ENCODE results near the gene ITPR3. TPM values are rescaled to one million over a fixed set of nuclear protein-coding genes. Genes with fewer than 3 reads are reported as not detected.

ITPR3 gene
- total RNA-seq, 3 donors from 2014 or later, result 60.2 to 111 (median 103) TPM

DNA sequence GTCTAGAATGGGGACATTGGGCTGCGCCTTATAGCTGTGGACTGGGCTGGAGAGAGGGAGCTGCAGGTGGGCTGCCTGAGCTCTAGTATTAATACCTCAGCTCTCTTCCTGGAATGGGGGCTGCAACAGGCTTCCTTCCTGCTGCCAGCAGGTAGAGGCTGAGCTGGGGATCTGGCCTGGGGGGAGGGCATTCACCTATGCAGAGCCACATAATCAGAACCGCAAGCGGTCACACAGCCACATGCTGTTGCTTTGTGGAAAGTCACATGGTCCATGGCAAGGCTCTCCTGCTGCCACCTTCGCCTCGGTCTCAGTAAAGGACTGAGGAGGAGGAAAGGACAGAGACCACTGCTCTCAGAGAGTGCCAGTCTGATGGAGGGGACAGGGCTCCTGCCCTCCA, 35.7 kb downstream of the ITPR3 start:
- Histone ChIP-seq H3K9me3 (no peaks in the 10 kb centered on the region), H3K36me3 (ENCODE audit: low read depth) (peaks cover 3% of the 10 kb centered on the region), H3K4me1 (ENCODE audit: low read depth) (no peaks in the 10 kb centered on the region), H3K4me3 (no peak overlapping the region)
- ATAC-seq (no peak), DNase-seq (no peak)
- intact Hi-C loops (cut with DNase I, micrococcal nuclease), result no loop called here
- TF ChIP-seq, protein P1, sequence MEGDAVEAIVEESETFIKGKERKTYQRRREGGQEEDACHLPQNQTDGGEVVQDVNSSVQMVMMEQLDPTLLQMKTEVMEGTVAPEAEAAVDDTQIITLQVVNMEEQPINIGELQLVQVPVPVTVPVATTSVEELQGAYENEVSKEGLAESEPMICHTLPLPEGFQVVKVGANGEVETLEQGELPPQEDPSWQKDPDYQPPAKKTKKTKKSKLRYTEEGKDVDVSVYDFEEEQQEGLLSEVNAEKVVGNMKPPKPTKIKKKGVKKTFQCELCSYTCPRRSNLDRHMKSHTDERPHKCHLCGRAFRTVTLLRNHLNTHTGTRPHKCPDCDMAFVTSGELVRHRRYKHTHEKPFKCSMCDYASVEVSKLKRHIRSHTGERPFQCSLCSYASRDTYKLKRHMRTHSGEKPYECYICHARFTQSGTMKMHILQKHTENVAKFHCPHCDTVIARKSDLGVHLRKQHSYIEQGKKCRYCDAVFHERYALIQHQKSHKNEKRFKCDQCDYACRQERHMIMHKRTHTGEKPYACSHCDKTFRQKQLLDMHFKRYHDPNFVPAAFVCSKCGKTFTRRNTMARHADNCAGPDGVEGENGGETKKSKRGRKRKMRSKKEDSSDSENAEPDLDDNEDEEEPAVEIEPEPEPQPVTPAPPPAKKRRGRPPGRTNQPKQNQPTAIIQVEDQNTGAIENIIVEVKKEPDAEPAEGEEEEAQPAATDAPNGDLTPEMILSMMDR (IDR thresholded peaks at IDR 0.05), result no peak

DNA sequence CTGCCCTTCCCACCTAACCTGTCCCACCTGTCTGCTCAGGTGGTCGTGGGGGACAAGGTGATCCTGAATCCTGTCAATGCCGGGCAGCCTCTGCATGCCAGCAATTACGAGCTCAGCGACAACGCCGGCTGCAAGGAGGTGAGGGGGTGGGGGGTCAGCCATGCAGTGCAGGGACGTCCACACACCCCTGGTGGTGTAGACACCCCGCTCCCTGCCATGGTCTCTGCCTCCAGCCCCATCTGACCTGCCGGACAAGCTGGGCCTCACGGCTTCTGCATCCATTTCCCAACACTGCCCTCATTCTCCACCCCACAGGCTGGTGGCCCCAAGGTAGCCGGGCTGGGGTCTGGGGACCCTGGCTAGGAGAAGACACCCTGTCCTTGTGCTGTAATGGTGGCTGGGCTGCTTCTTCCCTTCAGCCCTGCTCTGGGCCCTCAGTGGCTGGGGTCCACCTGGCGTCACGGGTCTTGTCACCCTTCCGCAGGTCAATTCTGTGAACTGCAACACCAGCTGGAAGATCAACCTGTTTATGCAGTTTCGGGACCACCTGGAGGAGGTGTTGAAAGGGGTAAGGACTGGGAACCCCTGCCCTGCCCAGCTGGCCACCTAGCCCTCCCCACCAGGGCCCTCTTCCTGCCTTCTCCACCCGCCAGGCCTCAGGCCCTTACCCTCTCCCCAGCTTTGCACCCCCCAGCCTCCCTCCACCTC, 38.0 kb downstream of the ITPR3 start:
- H3K4me1 ChIP-seq (ENCODE audit: low read depth), result no peaks in the 10 kb centered on the region
- DNase-seq (no peak), ATAC-seq (no peak)
- H3K4me3 ChIP-seq, result no peak overlapping the region
- H3K9me3 ChIP-seq, result no peaks in the 10 kb centered on the region
- peaks cover 3% of the 10 kb centered on the region for H3K36me3 ChIP-seq (ENCODE audit: low read depth)
- intact Hi-C loops (cut with DNase I, micrococcal nuclease), result no loop called here
- TF ChIP-seq, protein P1 (IDR thresholded peaks at IDR 0.05), result no peak

DNA sequence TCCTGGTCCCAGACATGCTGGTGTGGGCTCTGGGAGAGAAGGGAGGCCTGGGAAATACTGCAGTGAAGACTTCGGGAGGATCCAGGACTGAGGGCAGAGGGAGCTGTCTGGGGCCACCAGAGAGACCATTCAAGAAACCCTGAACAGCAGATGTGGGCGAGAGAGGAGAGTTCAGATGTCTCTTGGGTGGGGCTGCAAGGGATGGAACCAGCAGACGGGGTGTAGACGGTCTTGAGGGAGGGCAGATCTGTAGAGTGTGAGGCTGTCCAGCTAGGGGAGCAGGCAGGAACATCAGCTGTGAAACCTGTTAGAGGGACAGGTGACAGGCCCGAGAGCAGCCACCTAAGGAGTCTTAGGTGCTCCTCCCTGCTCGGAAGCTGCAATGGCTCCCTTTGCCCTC, 38.9 kb downstream of the ITPR3 start:
- intact Hi-C loops (cut with DNase I, micrococcal nuclease), result no loop called here
- TF ChIP-seq, protein P1 (IDR thresholded peaks at IDR 0.05), result no peak
- Histone ChIP-seq H3K4me1 (ENCODE audit: low read depth) (no peaks in the 10 kb centered on the region), H3K9me3 (no peaks in the 10 kb centered on the region), H3K4me3 (no peak overlapping the region), H3K36me3 (ENCODE audit: low read depth) (peaks cover 3% of the 10 kb centered on the region)
- no peak for DNase-seq
- no peak for ATAC-seq

DNA sequence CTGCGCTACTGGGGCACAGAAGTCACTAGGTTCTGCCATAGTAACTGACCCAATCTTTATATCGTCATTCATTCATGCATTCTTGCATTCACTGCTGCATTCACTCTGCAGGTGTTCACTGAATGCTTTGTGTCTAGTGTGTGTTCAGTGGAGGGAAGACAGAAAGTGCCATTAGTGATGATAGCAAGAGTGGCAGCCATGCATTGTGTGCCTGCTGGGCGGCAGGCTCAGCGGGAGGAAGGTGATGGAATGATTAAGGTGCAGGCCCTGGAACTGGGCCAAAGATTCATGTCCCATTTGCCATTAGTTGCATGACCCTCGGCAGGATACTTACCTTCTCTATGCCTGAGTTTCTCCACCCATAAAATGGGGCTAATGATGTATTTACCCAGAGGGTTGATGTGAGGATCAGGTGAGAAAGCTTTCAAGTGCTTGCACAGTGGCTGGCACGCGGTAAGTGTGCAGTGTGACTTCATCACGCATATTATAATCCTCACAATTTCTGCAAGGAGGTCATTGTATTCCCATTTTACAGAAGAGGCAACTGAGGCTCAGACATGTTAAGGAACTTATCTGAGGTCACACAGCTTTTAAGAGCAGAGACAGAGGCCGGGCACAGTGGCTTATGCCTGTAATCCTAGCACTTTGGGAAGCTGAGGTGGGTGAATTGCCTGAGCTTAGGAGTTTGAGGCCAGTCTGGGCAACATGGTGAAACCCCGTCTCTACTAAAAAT, 40.1 kb downstream of the ITPR3 start:
- H3K4me3 ChIP-seq, result no peak overlapping the region
- DNase-seq (no peak), ATAC-seq (no peak)
- intact Hi-C loops (cut with DNase I, micrococcal nuclease), result no loop called here
- no peaks in the 10 kb centered on the region for H3K9me3 ChIP-seq
- no peaks in the 10 kb centered on the region for H3K4me1 ChIP-seq (ENCODE audit: low read depth)
- peaks cover 2% of the 10 kb centered on the region for H3K36me3 ChIP-seq (ENCODE audit: low read depth)
- TF ChIP-seq, protein P1 (IDR thresholded peaks at IDR 0.05), result no peak

DNA sequence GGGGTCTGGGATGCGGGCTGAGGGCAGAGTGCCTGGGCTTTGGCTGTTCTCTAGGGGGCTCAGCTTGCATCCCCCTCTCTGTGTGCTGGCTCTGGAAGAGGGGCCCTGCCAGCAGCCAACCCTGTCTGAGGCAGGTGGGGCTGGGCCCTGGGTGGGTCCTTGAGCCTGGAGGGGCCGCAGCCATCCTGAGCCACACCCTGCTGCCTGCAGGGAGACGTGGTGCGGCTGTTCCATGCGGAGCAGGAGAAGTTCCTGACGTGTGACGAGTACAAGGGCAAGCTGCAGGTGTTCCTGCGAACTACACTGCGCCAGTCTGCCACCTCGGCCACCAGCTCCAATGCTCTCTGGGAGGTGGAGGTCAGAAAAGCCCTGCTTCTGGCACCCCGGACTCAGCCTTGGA, 41.2 kb downstream of the ITPR3 start:
- DNase-seq, result no peak
- Histone ChIP-seq H3K4me3 (no peak overlapping the region), H3K36me3 (ENCODE audit: low read depth) (peaks cover 6% of the 10 kb centered on the region)

More for the DNA sequence above, 41.2 kb downstream of the ITPR3 start:
- no peak for ATAC-seq
- intact Hi-C loops (cut with DNase I, micrococcal nuclease), result no loop called here
- no peaks in the 10 kb centered on the region for H3K4me1 ChIP-seq (ENCODE audit: low read depth)
- TF ChIP-seq, protein P1 (IDR thresholded peaks at IDR 0.05), result no peak
- no peaks in the 10 kb centered on the region for H3K9me3 ChIP-seq

Data from mucosa of descending colon (tissue), 3 donors.